ENCODE results near the gene FAM222B. TPM values are rescaled to one million over a fixed set of nuclear protein-coding genes. Genes with fewer than 3 reads are reported as not detected.

Gene FAM222B
- polyA plus RNA-seq, 1 experiment, result 8.3 TPM

DNA sequence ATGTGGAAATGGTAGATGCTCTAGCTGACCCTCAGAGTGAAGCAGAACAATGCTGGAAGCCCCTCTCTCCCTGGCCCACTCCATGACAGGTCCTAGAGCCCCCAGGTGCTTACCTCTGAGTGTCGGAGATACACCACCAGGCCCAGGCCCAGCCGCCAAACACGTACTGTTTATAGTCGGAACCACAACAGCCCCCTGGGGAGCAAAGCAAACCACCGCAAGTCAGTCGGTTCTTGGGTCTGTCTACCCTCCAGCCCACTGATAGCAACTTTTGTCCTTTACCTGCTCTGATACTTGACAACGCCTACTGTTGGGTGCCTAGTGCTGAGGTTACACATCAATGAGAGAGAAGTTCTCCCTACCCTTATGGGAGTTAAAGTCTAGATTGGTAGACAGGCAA, 46.2 kb upstream of the FAM222B start:
- ChIA-PET CTCF (no interaction called here), POLR2A (no interaction called here)
- H3K9me3 ChIP-seq (ENCODE audit: control insufficient read depth, insufficient read depth, low read length), result no peaks in the 10 kb centered on the region
- no peak overlapping the region for H3K4me3 ChIP-seq (ENCODE audit: low read depth, low read length)
- H3K27me3 ChIP-seq (ENCODE audit: control insufficient read depth, insufficient read depth, low read length), result no peaks in the 10 kb centered on the region
- TF ChIP-seq, protein P1, sequence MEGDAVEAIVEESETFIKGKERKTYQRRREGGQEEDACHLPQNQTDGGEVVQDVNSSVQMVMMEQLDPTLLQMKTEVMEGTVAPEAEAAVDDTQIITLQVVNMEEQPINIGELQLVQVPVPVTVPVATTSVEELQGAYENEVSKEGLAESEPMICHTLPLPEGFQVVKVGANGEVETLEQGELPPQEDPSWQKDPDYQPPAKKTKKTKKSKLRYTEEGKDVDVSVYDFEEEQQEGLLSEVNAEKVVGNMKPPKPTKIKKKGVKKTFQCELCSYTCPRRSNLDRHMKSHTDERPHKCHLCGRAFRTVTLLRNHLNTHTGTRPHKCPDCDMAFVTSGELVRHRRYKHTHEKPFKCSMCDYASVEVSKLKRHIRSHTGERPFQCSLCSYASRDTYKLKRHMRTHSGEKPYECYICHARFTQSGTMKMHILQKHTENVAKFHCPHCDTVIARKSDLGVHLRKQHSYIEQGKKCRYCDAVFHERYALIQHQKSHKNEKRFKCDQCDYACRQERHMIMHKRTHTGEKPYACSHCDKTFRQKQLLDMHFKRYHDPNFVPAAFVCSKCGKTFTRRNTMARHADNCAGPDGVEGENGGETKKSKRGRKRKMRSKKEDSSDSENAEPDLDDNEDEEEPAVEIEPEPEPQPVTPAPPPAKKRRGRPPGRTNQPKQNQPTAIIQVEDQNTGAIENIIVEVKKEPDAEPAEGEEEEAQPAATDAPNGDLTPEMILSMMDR (IDR thresholded peaks at IDR 0.05; ENCODE audit: low read depth, low read length), result no peak
- DNase-seq (ENCODE audit: low read depth, low spot score), result no peak
- no peak overlapping the region for H3K27ac ChIP-seq (ENCODE audit: low read depth, low read length)

DNA sequence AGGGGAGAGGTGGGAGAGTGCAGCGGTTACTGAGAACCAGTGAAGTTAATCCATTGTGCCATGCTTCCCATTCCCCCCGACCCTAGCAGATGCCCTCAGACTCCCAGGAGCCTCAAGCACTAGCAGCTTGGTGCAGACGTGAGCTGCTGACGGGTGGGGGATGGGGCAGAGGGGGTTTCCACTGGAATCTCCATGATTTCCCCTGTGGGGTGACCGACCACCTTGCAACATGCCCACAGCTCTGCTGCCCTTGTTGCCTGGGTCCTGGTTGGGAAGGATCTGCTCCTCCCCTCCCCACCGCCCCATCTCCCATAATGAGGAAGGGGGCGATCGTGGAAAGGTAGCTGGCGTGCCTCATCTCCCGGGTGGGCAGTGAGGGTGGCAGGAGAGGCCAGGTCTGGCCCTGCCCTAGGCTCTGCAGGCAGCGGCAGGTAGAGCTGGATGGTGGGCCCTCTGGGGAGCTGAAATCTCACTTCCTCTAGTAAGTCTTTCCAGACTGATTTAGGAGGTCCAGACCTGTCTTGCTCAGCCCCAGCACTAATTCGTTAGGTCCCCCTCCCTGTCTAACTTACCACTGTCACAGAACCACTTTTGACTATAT, 45.4 kb upstream of the FAM222B start:
- Histone ChIP-seq H3K27ac (ENCODE audit: low read depth, low read length) (no peak overlapping the region), H3K27me3 (ENCODE audit: control insufficient read depth, insufficient read depth, low read length) (no peaks in the 10 kb centered on the region), H3K9me3 (ENCODE audit: control insufficient read depth, insufficient read depth, low read length) (no peaks in the 10 kb centered on the region), H3K4me3 (ENCODE audit: low read depth, low read length) (no peak overlapping the region)
- DNase-seq (ENCODE audit: low read depth, low spot score), result no peak
- ChIA-PET CTCF (no interaction called here), POLR2A (no interaction called here)
- TF ChIP-seq, protein P1 (IDR thresholded peaks at IDR 0.05; ENCODE audit: low read depth, low read length), result no peak

DNA sequence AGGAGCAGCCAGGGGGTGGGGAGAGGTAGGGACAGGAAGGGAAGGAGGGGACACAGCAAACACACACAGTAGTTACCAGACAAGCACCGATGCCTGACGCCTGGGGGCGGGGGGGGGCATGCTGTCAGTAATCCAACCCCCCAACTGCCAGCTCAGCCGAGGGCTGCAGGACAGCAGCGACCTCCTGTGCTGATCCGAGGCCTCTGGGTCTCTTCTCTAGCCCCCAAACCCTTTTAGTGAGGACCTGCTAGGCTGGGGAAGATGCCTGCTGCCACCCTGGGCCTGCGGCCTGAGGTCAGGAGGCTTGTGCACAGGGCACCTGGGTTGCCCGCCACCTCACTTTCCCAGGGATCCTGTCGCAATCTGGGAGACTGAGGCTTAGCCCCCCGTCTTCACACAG, 43.4 kb upstream of the FAM222B start:
- DNase-seq (ENCODE audit: low read depth, low spot score), result no peak
- no peaks in the 10 kb centered on the region for H3K27me3 ChIP-seq (ENCODE audit: control insufficient read depth, insufficient read depth, low read length)
- TF ChIP-seq, protein P1 (IDR thresholded peaks at IDR 0.05; ENCODE audit: low read depth, low read length), result no peak
- H3K9me3 ChIP-seq (ENCODE audit: control insufficient read depth, insufficient read depth, low read length), result no peaks in the 10 kb centered on the region
- no peak overlapping the region for H3K4me3 ChIP-seq (ENCODE audit: low read depth, low read length)
- CTCF ChIA-PET, result interaction anchor here (1.6 kb wide), 1 partner anchor 122 kb away, joined by 4 read pairs; no protein-coding TSS in a partner anchor
- POLR2A ChIA-PET, result no interaction called here
- H3K27ac ChIP-seq (ENCODE audit: low read depth, low read length), result no peak overlapping the region

DNA sequence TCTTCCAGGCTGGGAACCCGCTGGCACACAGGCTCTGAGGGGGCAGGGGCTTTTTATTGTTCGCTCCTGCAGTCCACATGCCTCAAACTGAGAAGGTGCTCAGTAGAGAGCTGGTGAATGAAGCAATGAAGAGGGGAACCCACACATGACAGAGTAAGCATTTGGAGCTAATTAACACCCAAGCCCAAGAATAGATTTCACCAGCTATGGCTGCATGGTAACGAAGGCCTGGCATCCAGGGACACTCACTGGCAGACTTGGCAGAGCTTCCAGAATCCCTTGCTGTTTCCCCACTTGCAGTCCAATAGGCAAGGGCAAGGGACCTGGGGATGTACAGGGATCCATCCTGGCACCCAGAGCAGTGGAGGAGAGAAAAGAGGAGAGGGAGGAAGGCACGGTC, 42.8 kb upstream of the FAM222B start:
- H3K27me3 ChIP-seq (ENCODE audit: control insufficient read depth, insufficient read depth, low read length), result no peaks in the 10 kb centered on the region
- CTCF ChIA-PET, result interaction anchor here (1.6 kb wide), 1 partner anchor 122 kb away, joined by 4 read pairs; no protein-coding TSS in a partner anchor
- H3K4me3 ChIP-seq (ENCODE audit: low read depth, low read length), result no peak overlapping the region
- no peaks in the 10 kb centered on the region for H3K9me3 ChIP-seq (ENCODE audit: control insufficient read depth, insufficient read depth, low read length)
- DNase-seq (ENCODE audit: low read depth, low spot score), result no peak
- no peak overlapping the region for H3K27ac ChIP-seq (ENCODE audit: low read depth, low read length)
- TF ChIP-seq, protein P1 (IDR thresholded peaks at IDR 0.05; ENCODE audit: low read depth, low read length), result no peak
- POLR2A ChIA-PET, result interaction anchor here (0.6 kb wide), 1 partner anchor 42 kb away, joined by 4 read pairs; no protein-coding TSS in a partner anchor

DNA sequence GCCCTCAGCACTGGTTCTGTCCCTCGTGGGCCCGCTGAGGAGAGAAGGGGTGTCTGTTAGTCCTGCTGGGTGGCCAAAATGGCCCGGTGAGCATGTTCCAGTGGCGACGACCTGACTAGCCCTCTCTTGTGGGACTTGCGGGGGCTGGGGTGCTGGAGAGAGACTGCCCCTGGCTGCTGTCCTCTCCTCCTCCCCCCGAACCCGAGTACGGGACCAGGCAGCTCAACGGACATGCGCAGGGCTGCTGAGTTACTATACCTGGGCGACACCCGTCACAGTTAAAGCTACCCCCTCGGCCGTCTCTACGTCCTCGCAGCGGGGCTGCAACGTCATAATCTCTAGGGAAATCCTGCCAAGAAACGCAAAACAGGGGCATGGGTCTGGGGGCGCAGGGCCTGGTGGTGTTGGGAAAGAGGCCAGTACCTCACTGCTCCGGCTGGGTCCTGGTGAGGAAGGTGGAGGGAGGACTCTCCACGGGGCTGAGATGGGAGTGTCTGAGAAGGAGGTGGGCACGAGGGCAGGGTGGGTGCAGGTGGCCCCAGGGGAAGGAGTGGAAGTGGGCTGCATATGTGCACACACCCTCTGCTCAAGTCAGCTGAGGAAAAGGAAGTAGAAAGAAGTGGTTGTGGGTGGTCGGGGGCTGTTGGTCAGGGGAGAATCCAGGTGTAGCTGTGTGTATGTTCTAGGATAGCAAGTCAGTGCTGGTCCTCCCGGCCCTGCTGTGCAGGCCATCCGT, 41.5 kb upstream of the FAM222B start:
- no peaks in the 10 kb centered on the region for H3K9me3 ChIP-seq (ENCODE audit: control insufficient read depth, insufficient read depth, low read length)
- no peaks in the 10 kb centered on the region for H3K27me3 ChIP-seq (ENCODE audit: control insufficient read depth, insufficient read depth, low read length)
- no peak for DNase-seq (ENCODE audit: low read depth, low spot score)
- ChIA-PET POLR2A (no interaction called here), CTCF (no interaction called here)
- TF ChIP-seq, protein P1 (IDR thresholded peaks at IDR 0.05; ENCODE audit: low read depth, low read length), result no peak
- H3K27ac ChIP-seq (ENCODE audit: low read depth, low read length), result no peak overlapping the region
- H3K4me3 ChIP-seq (ENCODE audit: low read depth, low read length), result no peak overlapping the region
